Panc1 (cell line): ENCODE measurements around the gene SSBP2.

Experiments
- CTCF ChIP-seq: fragments of 450-650 bp; IDR thresholded peaks from 2 replicates; pipeline ENCODE4 v1.5.1; 2017; ENCODE audit warnings: mild to moderate bottlenecking
- POLR2AphosphoS5 ChIP-seq: IDR thresholded peaks from 2 replicates; pipeline ENCODE4 v1.6.1; 2012; ENCODE audit warnings: mild to moderate bottlenecking, low read depth, low read length, moderate library complexity
- REST ChIP-seq, 2 experiments: IDR thresholded peaks; 2 replicates each; pipeline ENCODE4 v1.6.1; 2011 to 2012; ENCODE audit warnings: low read depth in 2 of 2, control low read depth in 1 of 2, low read length in 1 of 2, mild to moderate bottlenecking in 1 of 2, moderate library complexity in 1 of 2; ENCODE audit not compliant: insufficient read depth in 1 of 2

DNA sequence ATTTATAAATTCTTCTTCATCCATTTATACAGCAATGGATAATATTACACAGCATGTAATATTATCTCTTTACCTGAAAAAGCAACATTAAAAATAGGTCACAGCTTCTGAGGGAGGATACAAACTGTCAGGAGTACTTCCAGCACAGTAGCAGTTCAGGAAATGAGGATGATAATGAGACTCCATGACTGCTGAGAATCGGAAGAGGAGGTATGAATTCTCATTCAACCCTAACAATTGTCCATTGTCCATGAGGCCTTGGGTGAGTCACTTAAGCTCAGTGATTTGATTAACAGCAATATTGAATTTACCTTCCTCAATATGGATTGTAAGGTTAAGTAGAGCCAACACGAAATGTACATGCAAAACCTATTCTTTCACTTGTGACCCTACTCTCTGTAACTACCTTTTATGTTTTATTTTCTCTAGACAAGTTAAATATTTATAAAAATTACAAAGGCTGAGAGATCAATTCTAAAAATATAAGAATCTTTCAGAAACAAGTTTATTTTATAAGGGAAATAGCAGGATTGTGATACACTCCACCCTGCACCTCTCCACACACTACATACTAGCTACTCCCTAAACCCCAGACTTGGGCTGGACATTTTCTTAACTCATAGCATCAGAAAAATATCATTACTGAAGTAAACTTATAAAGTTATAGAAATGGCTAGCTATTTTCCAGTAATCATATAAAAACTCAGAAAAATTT lies 197.9 kb downstream of the SSBP2 start:
- TF ChIP-seq POLR2AphosphoS5 = no peak
- TF ChIP-seq CTCF = no peak
- no peak for TF ChIP-seq REST (IDR thresholded peaks at IDR 0.05; ENCODE audit: insufficient read depth in 1 of 2, low read depth in 2 of 2, low read length in 1 of 2)
